Smooth muscle cell (in vitro differentiated cells): ENCODE measurements around the gene WFDC12. TPM values are rescaled to one million over a fixed set of nuclear protein-coding genes. Genes with fewer than 3 reads are reported as not detected.

Experiments used
- DNase-seq: peaks from one replicate; lab custom pipeline; 2025; ENCODE audit not compliant: unreplicated experiment; lab: John Stamatoyannopoulos, UW
- H2AFZ ChIP-seq: fragments of 200-600 bp; sonication (generic); 2 replicates; pipeline ENCODE4 v1.6.0; 2016; ENCODE audit warnings: antibody characterized with exemption, low read depth, mild to moderate bottlenecking
- H3F3A ChIP-seq: fragments of 200-600 bp; sonication (generic); 2 replicates; pipeline ENCODE4 v1.6.0; 2017; ENCODE audit warnings: antibody characterized with exemption, low read depth
- H3K27ac ChIP-seq: fragments of 200-600 bp; sonication (generic); 2 replicates; pipeline ENCODE4 v1.5.1; 2016; ENCODE audit warnings: low read depth, mild to moderate bottlenecking
- H3K27me3 ChIP-seq: fragments of 200-600 bp; sonication (generic); 2 replicates; pipeline ENCODE4 v1.6.1; 2016; ENCODE audit warnings: low read depth, mild to moderate bottlenecking
- H3K36me3 ChIP-seq: fragments of 200-600 bp; sonication (generic); 2 replicates; pipeline ENCODE4 v1.5.1; 2016; ENCODE audit warnings: low read depth
- H3K4me1 ChIP-seq: fragments of 200-600 bp; sonication (generic); 2 replicates; pipeline ENCODE4 v1.5.1; 2016; ENCODE audit warnings: low read depth
- H3K4me2 ChIP-seq: fragments of 200-600 bp; sonication (generic); 2 replicates; pipeline ENCODE4 v1.6.0; 2016; ENCODE audit warnings: mild to moderate bottlenecking
- H3K4me3 ChIP-seq: fragments of 200-600 bp; sonication (generic); 2 replicates; pipeline ENCODE4 v1.5.1; 2016; ENCODE audit warnings: mild to moderate bottlenecking
- H3K79me2 ChIP-seq: fragments of 200-600 bp; sonication (generic); 2 replicates; pipeline ENCODE4 v1.6.0; 2016; ENCODE audit warnings: low read depth, mild to moderate bottlenecking
- H3K9ac ChIP-seq: fragments of 200-600 bp; sonication (generic); 2 replicates; pipeline ENCODE4 v1.6.0; 2016; ENCODE audit warnings: low read depth
- H3K9me3 ChIP-seq: fragments of 200-600 bp; sonication (generic); replicated peaks from 2 replicates; pipeline ENCODE4 v1.5.1; 2016; ENCODE audit warnings: low read depth
- H4K20me1 ChIP-seq: fragments of 200-600 bp; sonication (generic); 2 replicates; pipeline ENCODE4 v1.6.0; 2016; ENCODE audit warnings: low read depth
- CTCF ChIP-seq: fragments of 200-600 bp; sonication (generic); IDR thresholded peaks from 2 replicates; pipeline ENCODE4 v1.5.1; 2017; ENCODE audit warnings: borderline replicate concordance, mild to moderate bottlenecking, antibody characterized with exemption; ENCODE audit not compliant: insufficient read depth, poor library complexity, severe bottlenecking
- WGBS: methylation state at CpG from one replicate; pipeline ENCODE4 v1.1.7; 2016; ENCODE audit warnings: low lambda C conversion rate; 5-methylcytosine and 5-hydroxymethylcytosine counted together
- polyA plus RNA-seq: library from polyadenylated mRNA; unstranded; fragments of >200 nt; fragmentation: Nextera tagmentation; extraction: Ambion mirVana; gene quantifications from 2 replicates; pipeline ENCODE4 v1.2.1, GENCODE V29; 2016
- total RNA-seq: library from RNA; depleted of rRNA; stranded (reverse); fragments of >200 nt; gene quantifications from 2 replicates; pipeline ENCODE4 v1.2.3, GENCODE V29; 2014

WFDC12 gene
- total and polyA plus RNA-seq, 2 experiments from 2014 or later: not detected

DNA sequence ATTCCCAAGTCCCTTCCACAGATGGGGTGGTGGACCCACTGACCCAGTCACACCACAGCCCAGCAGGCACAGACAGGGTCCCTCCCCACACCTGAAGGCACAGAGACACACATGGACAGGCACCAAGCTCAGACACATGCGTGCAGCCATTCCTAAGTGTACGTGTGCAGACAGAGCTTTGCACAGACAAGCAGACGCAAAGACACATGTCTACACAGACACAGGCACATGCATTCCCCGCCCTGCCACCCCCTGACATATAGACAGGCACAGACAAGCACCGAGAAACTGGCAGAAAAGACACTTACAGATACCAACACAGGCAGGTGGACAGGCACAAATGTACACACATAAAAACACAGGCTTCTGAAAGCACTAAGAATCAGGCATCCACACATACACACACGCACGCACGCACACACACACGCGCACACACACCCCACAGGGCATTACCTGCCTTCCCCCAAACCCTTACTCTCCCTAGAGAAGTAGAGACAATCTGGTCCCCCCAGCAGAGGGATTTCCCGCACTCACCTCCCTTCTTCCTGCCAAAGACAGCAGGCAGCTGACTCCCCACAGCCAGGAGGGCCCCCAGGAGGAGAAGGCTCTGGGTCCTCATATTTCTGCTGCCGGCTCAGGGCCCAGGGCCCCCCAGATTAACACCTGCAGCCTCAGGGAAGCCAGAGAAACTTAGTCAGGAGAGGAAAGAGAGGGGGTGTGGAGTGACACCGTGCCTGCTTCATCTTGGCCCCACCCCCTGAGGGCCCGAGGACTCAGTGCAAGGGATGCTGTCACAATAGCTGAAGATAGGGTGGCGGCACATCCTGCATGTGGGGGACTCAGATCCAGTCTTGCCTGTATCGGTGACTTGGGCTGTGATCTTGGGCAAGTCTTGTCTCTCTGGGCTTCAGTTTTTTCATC lies 9.5 kb downstream of the WFDC12 start, which contains the start of gene WFDC5:
Gene WFDC5, minus strand, starts transcription at position 710 of the 921 bp plus-strand sequence. Its CDS starts 91 bp downstream, at position 619.
- Histone ChIP-seq H3K36me3 (no peaks in the 10 kb centered on the region), H3K4me3 (no peak within 1 kb of the TSS), H3K4me2 (no peak within 1 kb of the TSS), H4K20me1 (no peaks in the 10 kb centered on the region), H3K9ac (no peak within 1 kb of the TSS), H3K79me2 (no peaks in the 10 kb centered on the region), H3K27ac (no peak within 1 kb of the TSS), H3K27me3 (no peaks in the 10 kb centered on the region), H3K4me1 (no peaks in the 10 kb centered on the region), H3K9me3 (no peaks in the 10 kb centered on the region), H2AFZ (no peak within 1 kb of the TSS), H3F3A (no peaks in the 10 kb centered on the region)
- WGBS: 62% methylated on average over 16 of the region's 16 CpGs
- TF ChIP-seq CTCF: no peak
- DNase-seq: no peak

DNA sequence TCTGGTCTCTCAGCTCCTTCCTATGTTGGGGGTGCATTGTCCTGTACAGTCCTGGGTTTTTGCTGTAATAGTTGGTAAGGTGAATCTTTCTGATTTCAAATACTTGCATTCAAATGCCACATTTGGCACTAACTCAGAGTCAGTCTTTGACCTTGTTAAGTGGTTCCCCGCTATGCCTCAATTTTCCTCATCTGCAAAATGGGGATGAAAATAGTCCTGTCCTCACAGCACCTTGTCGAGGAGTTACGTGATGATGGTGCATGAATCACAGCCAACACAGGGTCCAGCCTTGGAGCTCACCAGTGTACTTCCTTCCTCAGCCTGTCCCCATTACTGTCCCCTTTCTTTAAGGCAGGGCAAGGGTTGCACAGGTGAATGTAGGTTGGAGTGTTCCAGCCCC lies 10.4 kb downstream of the WFDC12 start:
- Histone ChIP-seq H3K4me3 (no peak overlapping the region), H4K20me1 (no peaks in the 10 kb centered on the region), H3K27me3 (no peaks in the 10 kb centered on the region), H3K27ac (no peak overlapping the region), H3K4me2 (no peak overlapping the region), H2AFZ (no peak overlapping the region), H3K4me1 (no peaks in the 10 kb centered on the region), H3K79me2 (no peaks in the 10 kb centered on the region), H3K9me3 (no peaks in the 10 kb centered on the region), H3K9ac (no peak overlapping the region), H3K36me3 (no peaks in the 10 kb centered on the region), H3F3A (no peaks in the 10 kb centered on the region)
- DNase-seq: no peak
- no peak for TF ChIP-seq CTCF
- WGBS: 85% methylated on average over 3 of the region's 3 CpGs

- no peak overlapping the region for H3K4me3 ChIP-seq
- no peak overlapping the region for H3K4me2 ChIP-seq
- H3F3A ChIP-seq: no peaks in the 10 kb centered on the region
- no peak overlapping the region for H2AFZ ChIP-seq
- no peaks in the 10 kb centered on the region for H3K27me3 ChIP-seq
- H3K27ac ChIP-seq: no peak overlapping the region
- H4K20me1 ChIP-seq: no peaks in the 10 kb centered on the region
- H3K9ac ChIP-seq: no peak overlapping the region
- TF ChIP-seq CTCF: no peak
- H3K9me3 ChIP-seq: no peaks in the 10 kb centered on the region
- no peak for DNase-seq
- no peaks in the 10 kb centered on the region for H3K4me1 ChIP-seq
- no peaks in the 10 kb centered on the region for H3K79me2 ChIP-seq
- H3K36me3 ChIP-seq: no peaks in the 10 kb centered on the region
These were observed 11.5 kb downstream of the WFDC12 start for GRCh38 chr20:45112754-45113153.
